AG04450 (cell line): ENCODE measurements around the gene CORO7. TPM values are rescaled to one million over a fixed set of nuclear protein-coding genes. Genes with fewer than 3 reads are reported as not detected.

ENCODE experiments used
- CTCF ChIA-PET: fragments of 300-600, 350-600 bp; formaldehyde crosslinking; extraction: SDS; loops from one replicate; lab custom pipeline; 2022; ENCODE audit warnings: antibody characterized with exemption, inconsistent platforms; lab: Charles Lee
- POLR2A ChIA-PET: fragments of 350-600 bp; formaldehyde crosslinking; extraction: SDS; loops from one replicate; lab custom pipeline; 2021; ENCODE audit warnings: antibody characterized with exemption, inconsistent platforms; lab: Yijun Ruan, JAX
- DNase-seq: peaks from one replicate; pipeline ENCODE4 v3.0.0-alpha.2; 2011; ENCODE audit warnings: low read depth, low spot score
- H3K27ac ChIP-seq: one replicate; pipeline ENCODE4 v1.5.1; 2012; ENCODE audit warnings: low read depth, low read length, control low read depth
- H3K27me3 ChIP-seq: one replicate; pipeline ENCODE4 v1.6.0; 2012; ENCODE audit warnings: low read length; ENCODE audit not compliant: control insufficient read depth, insufficient read depth
- H3K4me3 ChIP-seq: 2 replicates; pipeline ENCODE4 v1.5.1; 2011; ENCODE audit warnings: mild to moderate bottlenecking, low read depth, low read length, control low read depth
- H3K9me3 ChIP-seq: 2 replicates; pipeline ENCODE4 v1.5.1; 2012; ENCODE audit warnings: low read length; ENCODE audit not compliant: control insufficient read depth, insufficient read depth
- polyA plus RNA-seq: library from polyadenylated mRNA; depleted of rRNA; stranded (reverse); fragments of >200 nt; gene quantifications from 2 replicates; pipeline ENCODE4 v1.2.3, GENCODE V29; 2011
- TF ChIP-seq, protein P1 (sequence below): IDR thresholded peaks from 2 replicates; pipeline ENCODE4 v1.5.1; 2011; ENCODE audit warnings: low read depth, low read length, control low read depth, inconsistent platforms

Gene CORO7
- polyA plus RNA-seq, 1 experiment: 7.0 TPM

DNA sequence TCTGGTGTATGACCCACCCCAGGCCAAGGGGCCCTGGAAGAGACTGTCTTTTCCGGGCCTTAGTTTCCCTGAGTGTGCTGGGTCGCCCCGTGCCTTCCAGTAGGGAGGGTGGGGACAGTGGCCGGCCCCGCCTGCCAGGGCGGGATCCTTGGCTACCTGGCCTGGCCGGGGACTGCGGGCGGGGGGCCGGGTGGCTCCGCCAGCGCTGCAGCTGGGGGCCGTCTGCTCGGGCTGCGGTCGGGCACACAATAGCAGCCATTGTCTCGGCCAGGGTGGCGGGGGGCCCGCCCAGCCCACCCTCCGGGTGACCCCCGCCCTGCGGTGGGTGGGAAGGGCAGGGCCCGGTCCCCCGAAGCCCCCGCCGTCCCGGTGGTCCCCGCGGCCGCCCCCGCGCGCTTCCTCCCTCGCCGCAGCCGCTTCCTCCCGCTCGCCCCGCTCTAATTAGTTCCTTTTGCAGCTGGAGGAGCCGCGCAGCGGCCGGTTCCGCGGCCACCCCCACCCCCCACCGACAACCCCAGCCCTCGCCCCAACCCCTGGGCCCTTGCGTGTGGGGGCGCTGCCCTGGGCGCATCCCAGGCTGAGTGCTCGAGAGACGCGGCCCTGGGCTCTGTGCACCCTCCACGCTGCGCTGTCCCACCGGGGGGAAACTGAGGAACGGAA is 88.9 kb downstream of the CORO7 start:
- Histone ChIP-seq H3K27ac (peak overlapping the region; percentile 70), H3K4me3 (peak overlapping the region; percentile 44), H3K27me3 (no peaks in the 10 kb centered on the region), H3K9me3 (no peaks in the 10 kb centered on the region; the same call in 1 of the 2 replicates)
- TF ChIP-seq, protein P1, sequence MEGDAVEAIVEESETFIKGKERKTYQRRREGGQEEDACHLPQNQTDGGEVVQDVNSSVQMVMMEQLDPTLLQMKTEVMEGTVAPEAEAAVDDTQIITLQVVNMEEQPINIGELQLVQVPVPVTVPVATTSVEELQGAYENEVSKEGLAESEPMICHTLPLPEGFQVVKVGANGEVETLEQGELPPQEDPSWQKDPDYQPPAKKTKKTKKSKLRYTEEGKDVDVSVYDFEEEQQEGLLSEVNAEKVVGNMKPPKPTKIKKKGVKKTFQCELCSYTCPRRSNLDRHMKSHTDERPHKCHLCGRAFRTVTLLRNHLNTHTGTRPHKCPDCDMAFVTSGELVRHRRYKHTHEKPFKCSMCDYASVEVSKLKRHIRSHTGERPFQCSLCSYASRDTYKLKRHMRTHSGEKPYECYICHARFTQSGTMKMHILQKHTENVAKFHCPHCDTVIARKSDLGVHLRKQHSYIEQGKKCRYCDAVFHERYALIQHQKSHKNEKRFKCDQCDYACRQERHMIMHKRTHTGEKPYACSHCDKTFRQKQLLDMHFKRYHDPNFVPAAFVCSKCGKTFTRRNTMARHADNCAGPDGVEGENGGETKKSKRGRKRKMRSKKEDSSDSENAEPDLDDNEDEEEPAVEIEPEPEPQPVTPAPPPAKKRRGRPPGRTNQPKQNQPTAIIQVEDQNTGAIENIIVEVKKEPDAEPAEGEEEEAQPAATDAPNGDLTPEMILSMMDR: no peak
- no peak for DNase-seq
- CTCF ChIA-PET: interaction anchor here (0.6 to 3.8 kb wide), 10 partner anchors 11 to 128 kb away, joined by 3 to 37 read pairs (median 8); partner anchors contain the start of gene GLIS2
- POLR2A ChIA-PET: interaction anchor here (0.6 to 1.8 kb wide), 8 partner anchors 10 to 74 kb away, joined by 3 to 11 read pairs (median 4); partner anchors contain the start of genes GLIS2 and TFAP4

DNA sequence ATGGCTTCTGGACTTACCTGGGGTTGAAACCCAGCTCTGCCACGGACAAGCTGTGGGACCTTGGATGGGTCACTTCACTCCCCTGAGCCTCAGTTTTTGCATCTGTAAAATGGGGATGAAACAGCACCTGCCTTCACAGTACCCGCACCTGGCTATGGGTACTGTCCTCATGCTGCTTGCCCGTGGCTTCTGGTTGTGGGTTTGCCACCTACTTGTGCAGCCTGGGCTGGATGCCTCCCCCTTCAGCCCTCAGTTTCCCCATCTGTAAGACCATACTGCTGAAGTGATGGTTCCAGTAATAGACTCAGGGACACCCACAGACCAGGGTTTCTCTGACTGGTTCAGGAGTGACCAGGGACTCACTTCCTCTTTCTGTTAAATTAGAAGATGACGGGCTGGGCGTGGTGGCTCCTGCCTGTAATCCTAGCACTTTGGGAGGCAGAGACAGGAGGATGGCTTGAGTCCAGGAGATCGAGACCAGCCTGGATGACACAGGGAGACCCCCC is 91.1 kb downstream of the CORO7 start:
- Histone ChIP-seq H3K27ac (no peak overlapping the region), H3K9me3 (no peaks in the 10 kb centered on the region; the same call in 1 of the 2 replicates), H3K27me3 (no peaks in the 10 kb centered on the region), H3K4me3 (no peak overlapping the region)
- TF ChIP-seq, protein P1: no peak
- POLR2A ChIA-PET: interaction anchor here (1.0 kb wide), 1 partner anchor 61 kb away, joined by 3 read pairs; no protein-coding TSS in a partner anchor
- CTCF ChIA-PET: interaction anchor here (0.5 to 1.2 kb wide), 3 partner anchors 13 to 815 kb away, joined by 3 read pairs; no protein-coding TSS in a partner anchor
- DNase-seq: no peak

DNA sequence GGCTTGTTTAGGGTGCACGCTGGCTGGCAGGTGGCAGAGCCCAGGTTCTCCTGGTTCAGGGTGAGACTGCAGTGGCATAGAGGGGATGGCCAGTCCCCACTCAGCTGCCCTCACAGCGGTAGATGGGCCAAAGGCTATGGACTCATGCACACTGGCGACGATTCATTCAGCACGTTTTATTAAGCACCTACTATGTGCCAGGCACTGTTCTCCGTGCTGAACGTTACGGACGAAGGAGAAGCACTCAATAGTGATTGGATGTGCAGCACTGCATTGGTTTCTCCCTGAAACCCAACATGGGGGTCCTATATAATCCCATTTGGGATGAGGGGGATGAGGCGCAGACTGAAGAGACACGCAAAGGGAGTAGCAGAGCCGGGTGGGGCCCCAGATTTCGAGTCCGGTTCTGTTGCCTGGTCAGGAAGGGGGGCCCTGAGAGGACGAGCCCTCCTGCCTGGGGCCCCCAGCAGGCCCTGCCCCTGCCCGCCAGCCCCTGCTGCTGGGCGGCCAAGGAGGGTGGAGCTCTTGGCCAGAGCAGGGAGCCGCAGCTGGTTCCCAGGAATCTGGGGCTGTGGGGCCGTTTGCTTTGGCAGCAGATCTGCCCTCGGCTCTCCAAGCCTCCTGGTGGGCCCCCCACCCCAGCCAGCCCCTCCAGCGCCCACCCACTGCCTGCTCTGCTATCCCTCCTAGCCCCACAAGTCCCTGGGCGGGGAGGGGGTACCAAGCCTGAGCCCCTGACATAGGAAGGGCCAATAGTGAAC is 91.7 kb downstream of the CORO7 start:
- TF ChIP-seq, protein P1: no peak
- H3K9me3 ChIP-seq: no peaks in the 10 kb centered on the region; the same call in 1 of the 2 replicates
- H3K27ac ChIP-seq: no peak overlapping the region
- ChIA-PET POLR2A (interaction anchor here (1.0 kb wide), 1 partner anchor 62 kb away, joined by 3 read pairs; no protein-coding TSS in a partner anchor), CTCF (interaction anchor here (0.6 to 1.3 kb wide), 6 partner anchors 15 to 816 kb away, joined by 3 to 4 read pairs (median 3); no protein-coding TSS in a partner anchor)
- DNase-seq: no peak
- H3K27me3 ChIP-seq: no peaks in the 10 kb centered on the region
- no peak overlapping the region for H3K4me3 ChIP-seq

DNA sequence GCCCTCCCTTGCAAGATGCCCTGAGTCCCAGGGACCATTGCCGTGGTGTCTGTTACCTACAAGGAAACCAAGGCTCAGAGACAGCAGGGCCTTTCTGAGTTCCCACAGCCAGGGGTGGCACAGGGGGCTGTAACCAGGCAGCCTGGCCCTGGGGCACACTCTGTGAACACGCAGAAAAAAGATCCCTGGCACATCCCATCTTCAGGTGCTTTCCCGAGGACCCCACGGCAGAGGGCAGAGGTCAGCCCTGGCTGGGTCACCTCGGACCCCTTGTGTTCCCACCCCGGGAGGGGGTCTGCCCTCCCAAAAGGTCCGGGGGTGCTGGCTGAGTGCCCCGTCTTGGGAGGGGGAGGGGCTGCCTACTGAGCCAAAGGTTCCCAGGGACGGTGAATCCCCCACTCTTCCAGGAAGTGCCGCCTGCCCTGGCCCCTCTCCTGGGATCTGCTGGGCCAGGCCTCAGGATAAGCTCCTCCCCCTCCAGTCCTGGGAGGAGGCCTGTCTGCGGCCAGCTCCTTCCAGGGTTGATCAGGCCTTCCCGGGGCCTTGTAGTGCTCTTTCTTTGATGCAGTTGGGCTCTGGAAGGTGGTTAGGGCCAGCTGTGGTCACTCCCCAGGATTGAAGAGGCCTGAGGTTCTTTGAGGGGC is 92.4 kb downstream of the CORO7 start:
- Histone ChIP-seq H3K27me3 (no peaks in the 10 kb centered on the region), H3K9me3 (no peaks in the 10 kb centered on the region; the same call in 1 of the 2 replicates), H3K27ac (peak overlapping the region; percentile 57), H3K4me3 (no peak overlapping the region)
- no peak for DNase-seq
- TF ChIP-seq, protein P1: no peak
- ChIA-PET POLR2A (interaction anchor here (0.5 to 1.1 kb wide), 2 partner anchors 51 to 125 kb away, joined by 3 read pairs; partner anchors contain the start of gene TFAP4), CTCF (interaction anchor here (0.6 to 1.3 kb wide), 4 partner anchors 14 to 91 kb away, joined by 3 to 4 read pairs (median 3); no protein-coding TSS in a partner anchor)
